Measurements from ENCODE around the gene CLCN3. TPM values are rescaled to one million over a fixed set of nuclear protein-coding genes. Genes with fewer than 3 reads are reported as not detected.
"Not testable (repeated sequence)": the region's sequence is repeated elsewhere in the genome, so short reads cannot be mapped to it uniquely, and the experiment has no call there.

Gene CLCN3
- total RNA-seq, 1 experiment from 2014 or later: 21.7 TPM

DNA sequence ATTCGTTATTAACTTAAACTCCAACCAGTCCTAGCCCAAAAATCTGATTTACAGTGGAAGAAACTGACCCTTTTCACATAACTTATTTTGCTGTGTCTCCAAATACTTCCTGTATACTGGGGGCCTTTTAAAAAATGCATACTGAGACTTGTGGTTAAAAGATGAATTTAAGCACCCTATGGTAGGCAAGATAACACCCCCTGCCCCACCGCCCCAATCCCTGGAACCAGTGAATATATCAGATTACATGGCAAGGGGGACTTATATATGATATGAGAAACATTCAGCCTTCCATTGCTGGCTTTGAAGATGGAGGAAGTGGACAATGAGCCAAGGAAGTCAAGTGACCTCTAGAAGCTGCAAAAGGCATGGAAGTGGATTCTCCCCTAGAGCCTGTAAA is 3.1 kb upstream of the CLCN3 start:
- DNase-seq (ENCODE audit: low read depth): no peak

DNA sequence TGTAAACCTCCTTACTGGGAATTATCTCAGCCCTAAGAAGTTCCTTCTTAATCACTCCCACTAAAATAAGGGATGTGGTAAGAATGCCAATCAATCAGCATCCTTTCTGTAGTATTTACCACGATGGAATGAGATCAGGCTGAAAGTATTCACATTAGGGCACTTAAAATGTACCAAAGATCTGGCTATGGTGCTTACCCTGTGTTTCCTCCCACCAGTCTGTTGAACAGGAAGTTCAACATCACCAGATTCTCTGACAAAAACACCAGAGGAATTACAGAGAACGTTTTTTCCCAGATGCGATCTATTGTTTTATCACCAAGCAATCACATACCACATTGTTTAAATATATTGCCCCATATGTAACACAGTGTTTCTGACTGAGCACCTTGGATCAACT is 2.1 kb upstream of the CLCN3 start:
- DNase-seq (ENCODE audit: low read depth): peak; percentile 9

- no peak for DNase-seq (ENCODE audit: low read depth)
Measured at GRCh38 chr4:169618986-169619385, 1.4 kb upstream of the CLCN3 start.

DNA sequence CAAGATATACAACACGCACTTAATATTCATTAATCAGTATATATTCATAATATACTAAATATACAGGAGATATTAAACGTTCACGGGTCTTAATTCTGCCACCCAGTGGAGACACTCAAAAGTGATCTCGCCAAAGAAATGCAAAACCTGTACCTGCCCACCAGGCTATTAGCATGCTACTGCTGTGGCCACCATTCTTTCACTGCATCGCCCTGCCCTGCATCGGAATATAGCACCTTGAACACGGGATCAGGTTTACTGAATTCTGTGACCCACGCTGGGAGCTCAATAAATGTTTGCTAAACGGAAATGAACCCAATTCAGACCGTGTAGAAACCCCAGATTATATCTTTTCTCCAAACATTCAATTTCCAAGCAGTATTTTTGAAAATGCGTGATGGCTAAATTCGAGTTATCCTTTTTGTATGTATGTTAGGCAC is 840 bp upstream of the CLCN3 start:
- DNase-seq (ENCODE audit: low read depth): peak; percentile 29

DNA sequence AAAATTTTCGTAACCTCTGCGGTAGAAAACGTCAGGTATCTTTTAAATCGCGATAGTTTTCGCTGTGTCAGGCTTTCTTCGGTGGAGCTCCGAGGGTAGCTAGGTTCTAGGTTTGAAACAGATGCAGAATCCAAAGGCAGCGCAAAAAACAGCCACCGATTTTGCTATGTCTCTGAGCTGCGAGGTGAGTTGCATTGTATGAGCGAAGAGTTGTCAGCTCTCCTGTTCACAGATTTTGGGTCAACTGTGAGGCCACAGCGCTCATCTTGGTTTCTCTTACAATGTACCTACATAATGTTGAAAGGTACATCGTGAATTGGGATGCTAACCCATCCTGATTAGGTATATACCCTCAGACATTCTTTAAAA is 486 bp downstream of the CLCN3 start:
- DNase-seq (ENCODE audit: low read depth): peak; percentile 15

- DNase-seq (ENCODE audit: low read depth): peak; percentile 74
Measured at GRCh38 chr4:169621731-169622492, 1.5 kb downstream of the CLCN3 start.

DNA sequence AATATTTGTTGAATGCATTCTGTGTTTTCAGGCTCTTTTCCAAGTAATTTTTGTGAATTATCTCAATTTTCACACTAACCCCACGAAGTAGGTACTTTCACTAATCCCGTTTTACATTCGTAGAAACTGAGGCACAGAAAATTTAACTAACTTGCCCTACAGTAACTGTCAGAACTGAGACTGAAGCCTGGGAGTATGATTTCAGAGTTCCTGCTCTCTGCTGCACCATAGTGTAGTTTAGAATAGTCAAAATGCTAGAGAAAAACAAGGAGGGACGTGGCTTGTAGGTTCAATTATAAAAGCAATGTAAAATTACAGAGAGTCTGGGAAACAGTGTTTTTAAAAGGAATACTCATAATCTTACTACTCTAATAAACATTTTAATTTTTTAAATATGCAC is 2.2 kb downstream of the CLCN3 start:
- no peak for DNase-seq (ENCODE audit: low read depth)

DNA sequence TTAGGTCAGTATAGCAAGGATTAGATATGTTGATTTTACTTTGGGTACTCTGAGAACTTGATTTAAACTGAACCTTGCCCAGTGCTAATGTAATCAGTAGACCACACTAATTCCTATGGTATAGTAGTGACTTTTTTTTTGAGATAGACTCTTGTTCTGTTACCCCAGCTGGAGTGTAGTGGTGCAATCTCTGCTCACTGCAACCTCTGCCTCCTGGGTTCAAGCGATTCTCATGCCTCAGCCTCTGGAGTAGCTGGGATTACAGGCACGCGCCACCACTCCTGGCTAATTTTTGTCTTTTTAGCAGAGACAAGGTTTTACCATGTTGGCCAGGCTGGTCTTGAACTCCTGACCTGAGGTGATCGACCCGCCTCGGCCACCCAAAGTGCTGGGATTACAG is 3.6 kb downstream of the CLCN3 start:
- DNase-seq (ENCODE audit: low read depth): not testable (repeated sequence)

GRCh38 chr4:169625886-169626285 is 5.5 kb downstream of the CLCN3 start:
- no peak for DNase-seq (ENCODE audit: low read depth)

- no peak for DNase-seq (ENCODE audit: low read depth)
Measured at GRCh38 chr4:169626331-169627282, 6.2 kb downstream of the CLCN3 start.

- no peak for DNase-seq (ENCODE audit: low read depth)
Measured at GRCh38 chr4:169627307-169627706, 6.9 kb downstream of the CLCN3 start.

DNA sequence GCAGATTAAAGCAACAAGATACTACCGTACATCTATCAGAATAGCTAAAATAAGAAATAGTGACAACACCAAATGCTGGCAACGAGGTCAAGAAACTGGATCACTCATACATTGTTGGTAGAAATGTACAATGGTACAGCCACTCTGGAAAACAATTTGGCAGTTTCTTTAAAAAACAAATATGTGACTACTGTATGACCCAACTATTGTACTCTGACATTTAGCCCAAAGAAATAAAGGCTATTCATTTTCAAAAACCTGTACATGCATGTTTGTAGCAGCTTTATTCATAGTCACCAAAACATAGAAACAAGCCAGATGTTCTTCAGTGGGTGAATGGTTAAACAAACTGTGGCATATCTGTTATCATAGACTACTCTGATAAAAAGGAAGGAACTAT is 8.2 kb downstream of the CLCN3 start:
- DNase-seq (ENCODE audit: low read depth): no peak

- no peak for DNase-seq (ENCODE audit: low read depth)
Measured at GRCh38 chr4:169630069-169630468, 9.7 kb downstream of the CLCN3 start.

GRCh38 chr4:169632896-169633295 is 12.5 kb downstream of the CLCN3 start:
- no peak for DNase-seq (ENCODE audit: low read depth)

DNA sequence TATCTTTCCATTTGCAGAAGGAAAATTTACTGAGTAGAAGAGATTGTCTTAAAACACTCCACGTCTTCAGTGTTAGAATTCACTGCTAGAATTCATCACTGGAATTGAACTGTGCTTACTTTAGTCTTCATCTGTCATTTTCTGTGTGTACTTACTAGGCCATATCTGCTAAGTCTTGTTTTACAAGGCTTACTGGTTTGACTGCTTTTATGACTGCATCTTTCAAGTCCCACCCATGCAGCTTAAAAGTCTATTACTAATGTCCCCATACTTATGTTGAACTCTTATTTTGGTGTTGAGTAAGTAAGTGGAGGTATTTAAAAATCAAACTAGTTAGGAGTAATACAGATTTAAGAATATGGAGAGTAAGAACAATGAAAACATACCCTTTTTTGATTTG is 14.6 kb downstream of the CLCN3 start:
- DNase-seq (ENCODE audit: low read depth): no peak

- DNase-seq (ENCODE audit: low read depth): no peak
Measured at GRCh38 chr4:169640261-169640870, 20.0 kb downstream of the CLCN3 start.

DNA sequence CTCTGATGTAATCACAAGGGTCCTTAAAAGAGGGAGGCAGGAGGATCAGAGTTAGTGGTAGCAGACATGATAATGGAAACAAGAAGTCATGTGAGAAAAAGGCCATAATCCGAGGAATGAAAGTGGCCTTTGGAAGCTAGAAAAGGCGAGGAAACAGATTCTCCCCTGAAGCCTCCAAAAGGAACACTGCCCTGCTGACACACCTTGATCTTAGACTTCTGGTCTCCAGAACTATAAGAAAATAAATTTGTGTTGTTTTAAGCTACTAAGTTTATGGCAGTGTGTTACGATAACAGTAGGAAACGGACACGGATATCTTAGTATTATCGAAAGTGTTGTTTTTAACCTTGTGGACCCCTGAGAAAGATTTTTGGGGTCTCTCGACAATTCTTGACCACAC is 24.4 kb downstream of the CLCN3 start:
- no peak for DNase-seq (ENCODE audit: low read depth)

DNA sequence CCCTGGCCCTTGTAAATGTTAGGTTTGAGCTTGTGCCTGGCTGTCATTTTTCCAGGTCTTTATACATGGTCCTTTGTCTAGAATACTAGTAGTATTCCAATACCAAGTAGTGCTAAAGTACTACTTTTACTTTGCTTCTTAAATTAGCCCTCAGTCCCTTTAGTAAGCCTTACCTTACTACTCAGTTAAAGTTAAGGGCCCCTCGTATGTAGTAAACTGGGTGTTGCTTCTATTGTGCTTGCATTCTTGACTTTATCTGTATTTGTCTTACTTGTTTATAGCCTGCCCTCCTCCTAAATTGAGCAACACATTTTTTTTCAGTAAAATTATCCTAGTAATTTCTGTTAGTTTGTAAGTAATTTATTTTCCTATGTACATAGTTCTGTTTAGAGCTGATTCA is 25.2 kb downstream of the CLCN3 start:
- no peak for DNase-seq (ENCODE audit: low read depth)

GRCh38 chr4:169649545-169650226 is 29.3 kb downstream of the CLCN3 start:
- DNase-seq (ENCODE audit: low read depth): no peak

DNA sequence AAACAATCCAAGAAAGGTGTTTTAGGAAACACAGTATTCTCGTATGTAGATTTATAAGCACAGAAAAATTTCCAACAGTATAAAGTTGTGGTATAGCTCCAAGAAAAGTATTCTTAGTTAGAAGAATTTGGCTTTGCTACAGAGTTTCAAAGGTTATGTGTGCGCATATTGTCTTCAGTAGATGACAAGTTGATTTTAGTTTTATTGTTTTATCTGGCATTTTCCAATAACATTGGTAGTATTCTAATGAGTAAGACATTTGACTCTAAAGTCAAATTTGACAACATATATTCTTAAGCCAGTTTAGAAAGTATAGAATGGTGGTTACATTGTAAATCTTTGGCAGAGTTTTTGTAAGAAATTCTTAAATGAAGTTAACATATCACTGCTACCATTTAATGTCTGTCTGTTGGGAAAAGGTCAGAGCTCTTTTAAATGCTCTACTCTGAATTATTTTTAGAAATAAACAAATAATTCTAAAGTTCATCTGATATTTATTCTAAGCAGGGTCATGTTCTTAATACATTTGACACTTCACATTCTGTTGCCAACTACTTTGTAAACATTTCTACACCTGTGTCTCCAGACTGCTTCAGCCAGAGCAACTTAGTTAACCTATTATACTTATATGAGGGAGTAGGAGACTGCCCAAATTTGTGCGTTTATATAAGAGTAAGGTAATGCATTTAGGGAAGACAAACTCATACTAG is 30.0 kb downstream of the CLCN3 start:
- DNase-seq (ENCODE audit: low read depth): no peak

DNA sequence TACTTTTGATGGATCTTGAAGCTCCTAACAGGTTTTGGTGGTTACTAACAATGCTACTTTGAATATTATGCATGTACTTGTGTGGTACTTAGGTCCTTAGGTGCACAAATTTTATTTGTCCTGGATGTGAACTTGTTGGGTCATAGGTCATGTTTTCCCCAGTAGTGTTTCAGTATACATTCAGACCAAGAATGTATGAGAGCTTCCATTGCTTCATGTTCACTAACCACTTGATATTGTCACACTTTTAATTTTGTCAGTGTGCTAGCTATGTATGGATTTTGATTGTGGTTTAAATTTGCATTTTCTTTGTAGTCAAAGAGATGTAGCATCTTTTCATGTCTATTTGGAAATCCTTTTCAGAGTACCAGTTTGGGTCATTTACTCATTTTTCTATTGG is 32.2 kb downstream of the CLCN3 start:
- no peak for DNase-seq (ENCODE audit: low read depth)

All from RPMI7951 (cell line).